ENCODE measurements around the gene OR4D5.

Gene OR4D5

DNA sequence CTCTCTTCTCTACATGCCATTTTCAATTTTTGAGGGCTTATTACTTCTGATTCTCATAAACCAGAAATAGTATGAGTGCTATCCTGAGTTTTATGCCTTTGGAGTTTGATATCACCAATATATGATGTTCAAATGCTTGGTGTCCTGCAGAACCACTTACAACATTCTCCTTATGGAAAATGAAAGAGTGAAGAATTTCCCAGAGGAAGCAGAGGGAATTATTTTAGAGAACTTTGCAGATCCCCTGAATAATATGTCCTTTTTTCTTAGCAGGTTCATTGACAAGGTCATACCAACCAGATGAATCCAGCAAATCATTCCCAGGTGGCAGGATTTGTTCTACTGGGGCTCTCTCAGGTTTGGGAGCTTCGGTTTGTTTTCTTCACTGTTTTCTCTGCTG lies at the start of gene OR4D5:
TSS of gene OR4D5 (plus strand) at position 301 of the 400 bp plus-strand sequence. CDS start at position 301, 0 bp downstream.
- DNase-seq, result no peak

DNA sequence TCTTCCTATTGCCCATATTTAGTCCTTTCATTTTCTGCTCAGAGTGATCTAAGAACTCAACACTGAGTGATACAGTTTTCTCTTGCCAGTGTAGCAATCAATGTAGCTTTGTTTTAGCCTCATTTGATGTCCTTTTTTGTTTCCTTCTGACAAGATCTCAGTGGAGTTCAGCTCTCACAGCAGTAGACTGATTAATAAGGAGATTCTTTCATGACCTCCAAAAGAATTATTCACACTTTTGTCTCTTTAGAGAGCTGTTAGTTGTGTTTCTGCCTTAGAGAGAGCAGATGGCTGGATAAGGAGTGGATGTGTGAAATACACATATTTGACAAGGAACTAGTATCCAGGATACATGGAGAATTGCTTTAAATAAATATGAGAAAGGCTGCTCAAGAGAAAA lies 47.4 kb upstream of the OR4D5 start:
- no peak for DNase-seq

DNA sequence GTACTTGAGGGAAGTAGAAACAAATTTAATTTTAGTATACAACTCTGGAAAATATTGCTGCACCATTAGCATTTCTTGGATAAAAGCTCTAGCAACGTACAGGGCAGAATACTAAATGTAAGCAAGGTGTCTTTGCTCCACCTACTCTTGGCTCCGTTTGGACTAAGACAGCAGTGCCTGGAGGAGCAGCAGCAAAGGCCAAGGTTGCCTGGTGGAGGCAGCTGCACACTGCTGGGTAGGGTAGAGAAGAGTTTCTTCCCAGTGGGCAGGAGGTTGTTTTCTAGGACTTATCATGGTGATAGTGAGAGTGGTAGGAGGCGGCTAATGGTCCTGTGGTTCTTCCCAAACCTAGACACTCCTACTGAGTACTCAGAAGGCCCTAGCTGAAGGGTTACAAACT lies 39.6 kb upstream of the OR4D5 start:
- no peak for DNase-seq

DNA sequence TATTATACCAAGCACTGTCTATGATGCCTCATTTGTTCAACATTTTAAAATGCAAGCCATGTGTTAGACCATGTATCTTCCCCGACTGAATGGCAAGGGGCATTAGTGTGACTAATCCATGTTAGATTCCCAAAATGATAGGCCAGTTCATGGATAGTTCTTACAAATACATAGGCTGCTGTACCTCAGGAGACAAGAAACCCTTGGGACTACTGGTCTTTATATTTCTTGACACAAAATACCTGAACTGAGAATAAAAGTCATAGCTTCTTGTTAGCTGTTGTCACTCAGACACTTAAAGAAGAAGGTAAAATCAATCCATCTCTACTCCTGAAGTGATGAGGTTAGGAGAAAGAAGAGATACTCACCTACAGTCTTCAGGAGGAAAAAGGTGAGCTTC lies 37.5 kb upstream of the OR4D5 start, which contains the start of gene OR8D4:
TSS of gene OR8D4 (plus strand) at position 301 of the 400 bp plus-strand sequence. CDS start 4,265 bp downstream, outside the sequence.
- DNase-seq, result no peak

DNA sequence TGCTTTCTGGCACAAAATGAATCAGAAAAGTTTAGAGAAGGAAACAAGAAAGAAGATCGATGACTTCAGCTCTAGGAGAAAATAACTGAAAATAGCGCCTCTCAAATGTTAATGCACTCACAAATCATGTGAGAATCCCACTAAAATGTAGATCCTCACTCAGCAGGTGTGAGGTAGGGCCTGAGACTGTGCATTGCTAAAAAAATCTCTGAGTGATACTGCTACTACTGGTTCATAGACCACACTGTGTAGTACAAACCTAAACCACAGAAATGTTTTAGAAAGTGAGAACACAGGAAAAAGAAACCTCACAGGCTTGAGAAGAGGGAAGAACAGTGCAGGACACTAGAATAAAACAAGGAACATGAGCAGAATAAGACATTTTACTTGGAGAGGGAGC lies 35.5 kb upstream of the OR4D5 start:
- no peak for DNase-seq

- DNase-seq, result no peak
Measured at GRCh38 chr11:123904932-123905331, 34.5 kb upstream of the OR4D5 start.

- DNase-seq, result no peak
Measured at GRCh38 chr11:123905826-123906225, 33.6 kb upstream of the OR4D5 start.

- DNase-seq, result no peak
Measured at GRCh38 chr11:123920943-123921342, 18.5 kb upstream of the OR4D5 start.

GRCh38 chr11:123924027-123924426 lies 15.4 kb upstream of the OR4D5 start:
- no peak for DNase-seq

DNA sequence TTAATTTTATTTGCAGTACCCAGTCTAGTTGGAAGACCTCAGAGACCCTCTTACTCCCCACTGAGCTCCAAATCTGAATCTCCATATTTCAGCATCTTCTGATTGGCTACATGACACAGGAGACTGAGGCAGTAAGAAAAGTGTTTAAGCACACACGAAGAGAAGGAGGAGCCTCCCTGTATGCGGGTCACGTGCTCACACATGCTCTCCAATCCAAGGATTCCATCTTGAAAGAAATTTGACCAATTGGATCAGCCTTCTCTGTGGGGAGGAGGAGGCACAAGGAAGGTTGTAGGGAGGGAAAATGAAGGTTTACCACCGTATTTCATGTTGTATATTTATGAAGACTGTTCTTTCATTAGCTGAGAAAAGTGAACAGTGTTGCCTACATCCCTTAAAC lies 3.0 kb downstream of the OR4D5 start:
- no peak for DNase-seq

- no peak for DNase-seq
Measured at GRCh38 chr11:123943738-123944137, 4.3 kb downstream of the OR4D5 start, which contains the start of gene OR6T1. TSS of gene OR6T1 (minus strand) at chr11:123943838. CDS start at chr11:123943838, 0 bp downstream.

- no peak for DNase-seq
Measured at GRCh38 chr11:123945132-123945531, 5.7 kb downstream of the OR4D5 start.

DNA sequence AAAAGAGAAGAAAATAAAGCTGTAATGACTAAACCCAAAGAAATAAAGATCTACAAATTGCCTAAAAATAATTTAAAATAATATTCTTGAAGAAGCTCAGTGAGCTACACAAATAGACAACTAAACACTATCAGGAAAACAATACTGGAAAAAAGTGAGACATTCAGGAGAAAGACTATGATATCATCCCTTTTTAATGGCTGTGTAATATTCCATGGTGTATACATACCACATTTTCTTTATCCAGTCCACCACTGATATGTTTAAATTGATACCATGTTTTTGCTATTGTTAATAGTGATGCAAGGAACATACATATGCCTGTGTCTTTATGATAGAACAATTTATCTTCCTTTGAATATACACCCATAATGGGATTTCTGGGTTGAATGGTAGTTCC lies 17.3 kb downstream of the OR4D5 start:
- no peak for DNase-seq

DNA sequence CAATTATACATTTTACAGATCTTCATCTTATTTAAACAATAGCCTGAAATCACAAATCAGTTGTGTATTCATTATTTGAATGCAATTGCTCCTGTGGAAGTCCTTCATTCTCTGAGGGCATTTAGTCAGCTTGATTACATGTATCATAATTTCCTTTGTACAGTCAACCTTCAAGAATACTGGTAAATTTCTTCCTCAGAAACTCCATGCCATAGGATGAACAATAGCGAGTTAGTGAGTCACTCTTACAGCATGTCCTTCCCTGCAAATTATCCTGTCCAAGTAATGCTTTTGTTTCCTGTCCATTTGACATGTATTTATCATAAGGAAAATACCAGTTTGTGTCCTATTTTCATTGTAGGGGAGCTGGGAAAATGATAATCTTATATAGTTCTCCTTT lies 34.4 kb downstream of the OR4D5 start:
- no peak for DNase-seq

DNA sequence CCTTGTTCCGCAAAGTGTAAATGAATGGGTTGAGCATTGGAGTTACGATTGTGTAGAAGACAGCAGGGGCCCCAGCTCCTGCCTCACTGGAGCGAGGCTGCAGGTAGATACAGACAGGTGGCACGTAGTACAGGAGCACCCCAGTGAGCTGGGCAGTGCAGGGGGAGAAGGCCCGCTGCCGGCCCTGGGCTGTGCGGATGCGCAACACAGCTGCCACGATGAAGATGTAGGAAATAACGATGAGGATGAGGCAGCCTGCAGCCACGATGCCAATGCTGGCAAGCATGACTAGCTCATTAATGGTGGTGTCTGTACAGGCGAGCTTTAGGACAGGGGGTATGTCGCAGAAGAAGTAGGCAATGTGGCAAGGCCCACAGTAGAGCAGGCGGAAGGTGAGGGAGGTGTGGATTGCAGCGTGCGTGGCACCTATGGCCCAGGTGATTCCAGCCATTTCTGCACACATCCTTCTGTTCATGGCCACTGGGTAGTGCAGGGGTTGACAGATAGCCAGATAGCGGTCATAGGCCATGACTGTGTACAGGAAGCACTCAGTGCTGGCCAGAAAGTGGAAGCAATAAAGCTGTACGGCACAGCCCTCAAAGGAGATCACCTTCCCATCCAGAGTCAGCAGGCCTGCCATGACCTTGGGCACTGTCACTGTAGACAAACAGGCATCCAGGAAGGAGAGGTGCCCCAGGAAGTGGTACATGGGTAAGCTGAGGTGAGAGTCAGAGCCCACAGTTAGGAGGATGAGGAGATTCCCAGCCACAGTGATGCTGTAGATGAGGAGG lies 37.5 kb downstream of the OR4D5 start:
- DNase-seq, result no peak

DNA sequence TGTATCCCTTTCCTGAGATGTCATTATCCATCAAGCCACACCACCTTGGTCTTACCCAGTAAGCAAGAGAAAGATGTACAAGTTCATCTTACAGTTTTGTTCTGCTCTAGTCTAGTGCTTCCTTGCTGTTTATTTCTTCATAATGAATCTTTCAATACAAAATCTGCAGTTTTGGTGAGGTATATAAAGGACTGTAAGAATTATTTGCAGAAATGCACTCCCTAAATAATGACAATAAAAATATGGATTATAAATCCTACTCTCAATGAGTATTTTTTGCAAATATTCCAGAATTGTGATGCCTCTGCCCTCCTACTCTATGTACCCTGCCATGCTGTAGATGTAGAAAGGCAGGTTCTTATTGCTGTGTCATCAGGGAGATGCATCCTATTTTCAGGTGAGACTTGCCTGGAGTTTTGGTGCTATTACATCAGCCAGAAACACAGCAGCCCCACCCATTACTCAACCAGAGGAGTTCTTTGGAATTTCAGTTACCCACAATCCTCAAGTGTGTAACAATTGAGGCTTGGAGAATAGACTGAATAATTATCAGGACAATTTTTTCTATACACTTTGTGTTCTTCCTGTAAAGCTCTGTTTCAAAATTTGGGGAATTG lies 38.4 kb downstream of the OR4D5 start, which contains the start of gene OR10S1:
TSS of gene OR10S1 (minus strand) at position 51 of the 617 bp plus-strand sequence. CDS start 117 bp downstream, outside the sequence.
- no peak for DNase-seq

DNA sequence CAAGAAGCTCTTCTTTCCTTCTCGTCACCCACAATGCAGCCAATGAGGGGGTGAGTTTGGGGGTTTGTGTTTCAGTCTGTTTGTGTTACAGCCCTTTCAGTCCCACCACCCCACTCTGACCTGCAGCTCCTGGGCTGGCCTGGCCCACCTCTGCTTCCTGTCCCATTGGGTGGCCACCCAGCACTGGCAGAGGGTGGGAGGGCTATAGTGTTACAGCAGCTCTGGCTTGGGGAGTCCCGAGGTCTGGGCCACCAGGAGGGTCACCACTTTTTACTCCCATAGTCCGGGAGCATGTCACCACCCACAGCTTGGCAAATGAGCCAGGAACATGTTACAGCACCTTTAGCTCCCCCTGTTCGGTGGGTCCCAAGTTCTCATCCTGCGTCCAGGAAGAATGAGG lies 39.9 kb downstream of the OR4D5 start:
- no peak for DNase-seq

All from activated CD8-positive, alpha-beta memory T cell treated with anti-CD3 and anti-CD28 coated beads, Interleukin-2, amount 50 U/mL, for 48 hours (primary cell).